T-cell (primary cell): ENCODE results near the gene RALBP1. TPM values are rescaled to one million over a fixed set of nuclear protein-coding genes. Genes with fewer than 3 reads are reported as not detected.
"Not testable (repeated sequence)": the region's sequence is repeated elsewhere in the genome, so short reads cannot be mapped to it uniquely, and the experiment has no call there.

Experiments
- ATAC-seq, 4 experiments: fragments of 200-7000 bp in 3 of 4; fragments of 150-1000 bp in 1 of 4; cut with Tn5 transposase; replicated peaks in 1 of 4; 1 replicate in 3 of 4; 2 replicates in 1 of 4; pipeline ENCODE4 v1.10.0; 2021; ENCODE audit warnings: moderate library complexity in 3 of 4, mild to moderate bottlenecking in 2 of 4, moderate number of reproducible peaks in 1 of 4
- CTCF ChIA-PET, 2 donors: fragments of 300-600 bp; sonication (Branson Sonifier 250); formaldehyde crosslinking; loops; one replicate each; lab custom pipeline; 2022; ENCODE audit warnings: antibody characterized with exemption in 2 of 2; lab: Charles Lee
- POLR2A ChIA-PET, 2 donors: fragments of 300-600 bp; sonication (Branson Sonifier 250); formaldehyde crosslinking; loops; one replicate each; lab custom pipeline; 2022; ENCODE audit warnings: antibody characterized with exemption in 2 of 2; lab: Charles Lee
- DNase-seq, 35 experiments: peaks; one replicate each; pipeline versions ENCODE4 v3.0.0 to v3.0.0-alpha.2; 2013 to 2023
- H3K27ac ChIP-seq: one replicate; pipeline ENCODE4 v1.5.1; 2013; ENCODE audit warnings: low read length
- H3K27me3 ChIP-seq, 2 experiments: replicated peaks in 1 of 2; 1 replicate in 1 of 2; 2 replicates in 1 of 2; pipeline versions ENCODE4 v1.6.1 to v1.7.0; 2013; ENCODE audit warnings: low read length in 1 of 2, mixed read lengths in 1 of 2; ENCODE audit not compliant: control insufficient read depth in 2 of 2, insufficient read depth in 2 of 2; ENCODE audit errors: extremely low read depth in 1 of 2
- H3K36me3 ChIP-seq, 2 donors: 1 replicate in 1 of 2; 2 replicates in 1 of 2; pipeline versions ENCODE4 v1.6.1 to v1.7.0; 2013; ENCODE audit warnings: low read length in 1 of 2; ENCODE audit not compliant: control insufficient read depth in 2 of 2, insufficient read depth in 1 of 2; ENCODE audit errors: extremely low read depth in 1 of 2
- H3K4me1 ChIP-seq, 2 experiments: 1 replicate in 1 of 2; 2 replicates in 1 of 2; pipeline versions ENCODE4 v1.6.1 to v1.7.0; 2013; ENCODE audit warnings: low read length in 2 of 2, mixed read lengths in 1 of 2; ENCODE audit not compliant: insufficient read depth in 2 of 2, control insufficient read depth in 1 of 2; ENCODE audit errors: extremely low read depth in 1 of 2
- H3K4me3 ChIP-seq, 2 donors: 1 replicate in 1 of 2; 2 replicates in 1 of 2; pipeline versions ENCODE4 v1.5.1 to v1.7.0; 2013; ENCODE audit warnings: mild to moderate bottlenecking in 2 of 2, low read length in 1 of 2, moderate library complexity in 1 of 2; ENCODE audit not compliant: control insufficient read depth in 1 of 2; ENCODE audit errors: extremely low read depth in 1 of 2
- H3K9me3 ChIP-seq: 2 replicates; pipeline ENCODE4 v1.7.0; 2013
- H3K27ac Mint-ChIP-seq, 2 donors: one replicate each; pipeline ENCODE4 v1.8.0; 2020 to 2021; ENCODE audit warnings: mild to moderate bottlenecking in 2 of 2, mixed read lengths in 2 of 2
- H3K27me3 Mint-ChIP-seq, 2 donors: one replicate each; pipeline ENCODE4 v1.8.0; 2021 to 2022; ENCODE audit warnings: mixed read lengths in 2 of 2
- H3K36me3 Mint-ChIP-seq: one replicate; pipeline ENCODE4 v1.8.0; 2021; ENCODE audit warnings: mixed read lengths
- H3K4me1 Mint-ChIP-seq, 3 donors: one replicate each; pipeline ENCODE4 v1.8.0; 2020 to 2022; ENCODE audit warnings: mixed read lengths in 3 of 3, mild to moderate bottlenecking in 1 of 3
- H3K4me3 Mint-ChIP-seq, 3 donors: one replicate each; pipeline ENCODE4 v1.8.0; 2020 to 2022; ENCODE audit warnings: mild to moderate bottlenecking in 3 of 3, mixed read lengths in 3 of 3, moderate library complexity in 3 of 3
- H3K9me3 Mint-ChIP-seq, 3 donors: one replicate each; pipeline ENCODE4 v1.8.0; 2020 to 2022; ENCODE audit warnings: mixed read lengths in 3 of 3
- WGBS: methylation state at CpG from one replicate; pipeline ENCODE4 v1.1.5; 2013; ENCODE audit warnings: missing lambda C conversion rate; ENCODE audit not compliant: insufficient coverage; 5-methylcytosine and 5-hydroxymethylcytosine counted together
- total RNA-seq, 35 experiments: library from RNA in 6 of 35; stranded (reverse) in 6 of 35; fragments of 120-200 nt in 1 of 35; gene quantifications; one replicate each; pipeline versions ENCODE4 v1.2.1 to v1.2.4 and lab custom pipeline; 2013 to 2026

The RALBP1 gene
- total RNA-seq, 5 donors from 2014 or later (not counting 1 experiment from before 2014, with no cell fraction given), result 21.6 to 42.7 (median 41.5) TPM

DNA sequence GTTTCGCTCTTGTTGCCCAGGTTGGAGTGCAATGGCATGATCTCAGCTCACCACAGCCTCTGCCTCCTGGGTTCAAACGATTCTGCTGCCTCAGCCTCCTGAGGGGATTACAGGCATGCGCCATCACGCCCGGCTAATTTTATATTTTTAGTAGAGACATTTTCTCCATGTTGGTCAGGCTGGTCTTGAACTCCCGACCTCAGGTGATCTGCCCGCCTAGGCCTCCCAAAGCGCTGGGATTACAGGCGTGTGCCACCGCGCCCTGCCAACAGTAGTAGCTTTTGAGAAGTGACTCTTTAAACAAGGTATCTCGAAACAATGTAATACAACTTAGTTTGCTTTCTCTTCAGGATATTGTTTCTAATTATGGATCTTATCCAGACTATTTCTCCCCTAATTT lies 1.6 kb downstream of the RALBP1 start:
- H3K9me3 Mint-ChIP-seq, DNase-seq, H3K27me3 Mint-ChIP-seq, POLR2A ChIA-PET, H3K9me3 ChIP-seq, H3K36me3 ChIP-seq, H3K27ac ChIP-seq, H3K27me3 ChIP-seq, ATAC-seq: not testable (repeated sequence)
- peak overlapping the region; percentile 50 to 98 (median 81) for H3K4me3 Mint-ChIP-seq
- peak overlapping the region in 1 of 2 donors; percentile 12 for H3K4me3 ChIP-seq
- H3K4me1 Mint-ChIP-seq, result peaks cover 35 to 38% (median 37%) of the 10 kb centered on the region in 3 donors
- H3K27ac Mint-ChIP-seq, result peak overlapping the region in 1 of 2 donors; percentile 11
- H3K4me1 ChIP-seq, result peaks cover 9 to 21% of the 10 kb centered on the region in 2 experiments
- CTCF ChIA-PET, result interaction anchor here (0.6 kb wide), 3 partner anchors 335 to 873 kb away, joined by 3 to 5 read pairs (median 4); no protein-coding TSS in a partner anchor
- H3K36me3 Mint-ChIP-seq, result peaks cover 23% of the 10 kb centered on the region
- WGBS, result 100% methylated on average over 1 of the region's 12 CpGs

DNA sequence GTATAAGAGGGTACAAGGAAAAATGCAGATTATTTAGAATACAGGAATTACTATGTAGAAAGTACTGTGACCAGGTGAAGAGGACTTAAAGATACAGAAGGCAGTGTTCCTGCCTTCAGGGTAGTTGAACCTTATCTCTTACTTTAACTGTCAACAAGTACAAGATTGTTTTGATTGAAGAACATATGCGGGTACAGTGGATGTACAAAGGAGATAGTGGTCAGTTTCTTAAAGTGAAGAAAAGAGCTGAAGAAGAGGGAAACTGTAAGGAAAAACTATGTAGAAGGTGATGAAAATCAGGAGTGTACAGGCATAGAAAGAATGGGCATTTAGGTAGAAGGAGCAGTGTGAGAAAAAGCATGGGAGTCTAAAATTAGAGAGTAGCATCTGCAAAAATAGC lies 2.2 kb downstream of the RALBP1 start:
- Histone ChIP-seq H3K4me3 (no peak overlapping the region), H3K36me3 (peaks cover 0 to 2% of the 10 kb centered on the region in 2 donors), H3K4me1 (peaks cover 9 to 21% of the 10 kb centered on the region in 2 experiments), H3K9me3 (no peaks in the 10 kb centered on the region), H3K27ac (no peak overlapping the region), H3K27me3 (peaks cover 0 to 9% of the 10 kb centered on the region in 2 experiments)
- peaks cover 4% of the 10 kb centered on the region in 2 donors for H3K27me3 Mint-ChIP-seq
- H3K4me3 Mint-ChIP-seq, result no peak overlapping the region
- DNase-seq (no peak), ATAC-seq (no peak)
- peak overlapping the region in 1 of 2 donors; percentile 11 for H3K27ac Mint-ChIP-seq
- H3K36me3 Mint-ChIP-seq, result peaks cover 29% of the 10 kb centered on the region
- POLR2A ChIA-PET, result no interaction called here
- no CpG with 5 or more reads among the region's 1 CpG for WGBS
- H3K4me1 Mint-ChIP-seq, result peaks cover 41 to 43% (median 42%) of the 10 kb centered on the region in 3 donors
- H3K9me3 Mint-ChIP-seq, result no peaks in the 10 kb centered on the region
- CTCF ChIA-PET, result no interaction called here

DNA sequence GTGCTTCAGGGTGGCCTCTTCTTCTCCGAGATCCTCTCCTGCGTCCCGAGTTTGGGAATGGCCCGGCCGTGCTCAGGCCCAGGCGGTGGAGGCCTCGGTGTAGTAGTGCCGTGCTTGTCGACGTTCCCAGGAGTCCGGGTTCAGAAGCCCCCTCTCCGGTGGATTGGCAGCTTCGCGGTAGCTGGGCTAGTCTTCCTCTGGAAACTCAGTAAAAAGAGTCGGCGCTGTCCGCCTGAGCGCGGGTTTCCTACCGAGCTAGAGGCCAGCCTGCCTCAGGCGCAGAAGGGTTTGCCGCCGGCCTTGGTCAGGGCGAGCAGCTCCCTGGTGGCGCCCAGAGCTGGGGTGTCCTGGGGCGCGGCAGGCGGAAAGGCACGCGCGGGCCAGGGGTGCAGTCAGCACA lies 3.2 kb downstream of the RALBP1 start:
- DNase-seq (no peak), ATAC-seq (no peak)
- Mint-ChIP-seq H3K27me3 (no peaks in the 10 kb centered on the region), H3K36me3 (peaks cover 39% of the 10 kb centered on the region), H3K4me3 (no peak overlapping the region), H3K9me3 (no peaks in the 10 kb centered on the region), H3K4me1 (peaks cover 49 to 51% (median 50%) of the 10 kb centered on the region in 3 donors), H3K27ac (no peak overlapping the region)
- H3K27ac ChIP-seq, result no peak overlapping the region
- H3K27me3 ChIP-seq, result peaks cover 0 to 6% of the 10 kb centered on the region in 2 experiments
- H3K36me3 ChIP-seq, result peaks cover 0 to 2% of the 10 kb centered on the region in 2 donors
- H3K9me3 ChIP-seq, result no peaks in the 10 kb centered on the region
- ChIA-PET POLR2A (interaction anchor here in 1 of 2 donors (0.6 kb wide), 1 partner anchor 826 kb away, joined by 4 read pairs; no protein-coding TSS in a partner anchor), CTCF (interaction anchor here in 1 of 2 donors (0.5 kb wide), 1 partner anchor 782 kb away, joined by 5 read pairs; no protein-coding TSS in a partner anchor)
- WGBS, result 98% methylated on average over 31 of the region's 31 CpGs
- no peak overlapping the region for H3K4me3 ChIP-seq
- peaks cover 9 to 21% of the 10 kb centered on the region in 2 experiments for H3K4me1 ChIP-seq

DNA sequence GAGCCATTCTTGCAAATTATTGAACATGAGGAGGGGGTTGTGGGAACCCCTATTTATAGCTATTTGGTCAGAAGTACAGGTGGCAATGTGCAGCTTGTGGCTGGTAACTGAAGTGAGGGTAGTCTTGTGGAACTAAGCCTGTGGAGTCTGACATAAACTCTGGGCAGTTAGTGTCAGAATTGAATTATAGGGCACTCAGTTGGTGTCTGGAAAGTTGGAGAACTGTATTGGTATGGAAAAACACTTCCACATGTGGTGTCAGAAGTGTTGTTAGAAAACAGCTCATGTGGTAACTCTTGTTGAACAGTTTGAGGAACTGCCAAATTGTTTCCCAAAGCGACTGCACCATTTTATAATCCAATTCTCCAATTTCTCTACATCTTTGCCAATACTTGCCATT lies 7.5 kb downstream of the RALBP1 start:
- Histone ChIP-seq H3K27ac (no peak overlapping the region), H3K4me3 (no peak overlapping the region), H3K9me3 (no peaks in the 10 kb centered on the region), H3K27me3 (no peaks in the 10 kb centered on the region), H3K4me1 (no peaks in the 10 kb centered on the region), H3K36me3 (peaks cover 0 to 2% of the 10 kb centered on the region in 2 donors)
- DNase-seq (no peak), ATAC-seq (no peak)
- Mint-ChIP-seq H3K4me3 (no peak overlapping the region), H3K36me3 (peaks cover 54% of the 10 kb centered on the region), H3K9me3 (peaks cover 0 to 12% (median 2%) of the 10 kb centered on the region in 3 donors), H3K27me3 (no peaks in the 10 kb centered on the region), H3K27ac (no peak overlapping the region), H3K4me1 (peaks cover 45 to 56% (median 52%) of the 10 kb centered on the region in 3 donors)
- POLR2A ChIA-PET, result no interaction called here
- no CpG with 5 or more reads among the region's 1 CpG for WGBS
- CTCF ChIA-PET, result no interaction called here

DNA sequence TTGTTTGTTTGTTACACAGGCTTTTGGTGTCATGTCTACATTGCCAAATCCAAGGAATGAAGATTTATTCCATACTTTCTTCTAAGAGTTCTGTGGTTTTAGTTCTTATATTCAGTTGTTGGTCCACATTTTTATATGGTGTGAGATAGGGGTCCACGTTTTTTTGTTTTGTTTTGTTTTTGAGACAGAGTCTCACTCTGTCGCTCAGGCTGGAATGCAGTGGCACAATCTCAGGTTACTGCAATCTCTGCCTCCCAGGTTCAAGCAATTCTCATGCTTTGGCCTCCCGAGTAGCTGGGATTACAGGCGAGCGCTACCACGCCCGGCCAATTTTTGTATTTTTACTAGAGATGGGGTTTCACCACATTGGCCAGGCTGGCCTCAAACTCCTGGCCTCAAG lies 8.2 kb downstream of the RALBP1 start:
- no peak overlapping the region for H3K27ac ChIP-seq
- peaks cover 45 to 55% (median 54%) of the 10 kb centered on the region in 3 donors for H3K4me1 Mint-ChIP-seq
- H3K27me3 ChIP-seq, result no peaks in the 10 kb centered on the region
- ATAC-seq, result no peak
- H3K9me3 Mint-ChIP-seq, result peaks cover 0 to 13% (median 2%) of the 10 kb centered on the region in 3 donors
- H3K4me3 ChIP-seq, result no peak overlapping the region
- H3K36me3 ChIP-seq, result peaks cover 0 to under 1% of the 10 kb centered on the region in 2 donors
- H3K9me3 ChIP-seq, result no peaks in the 10 kb centered on the region
- 100% methylated on average over 2 of the region's 7 CpGs for WGBS
- no peak overlapping the region for H3K4me3 Mint-ChIP-seq
- peaks cover 50% of the 10 kb centered on the region for H3K36me3 Mint-ChIP-seq
- H3K27ac Mint-ChIP-seq, result no peak overlapping the region
- no peaks in the 10 kb centered on the region for H3K4me1 ChIP-seq
- no peak for DNase-seq
- CTCF ChIA-PET, result no interaction called here
- POLR2A ChIA-PET, result no interaction called here
- H3K27me3 Mint-ChIP-seq, result no peaks in the 10 kb centered on the region

DNA sequence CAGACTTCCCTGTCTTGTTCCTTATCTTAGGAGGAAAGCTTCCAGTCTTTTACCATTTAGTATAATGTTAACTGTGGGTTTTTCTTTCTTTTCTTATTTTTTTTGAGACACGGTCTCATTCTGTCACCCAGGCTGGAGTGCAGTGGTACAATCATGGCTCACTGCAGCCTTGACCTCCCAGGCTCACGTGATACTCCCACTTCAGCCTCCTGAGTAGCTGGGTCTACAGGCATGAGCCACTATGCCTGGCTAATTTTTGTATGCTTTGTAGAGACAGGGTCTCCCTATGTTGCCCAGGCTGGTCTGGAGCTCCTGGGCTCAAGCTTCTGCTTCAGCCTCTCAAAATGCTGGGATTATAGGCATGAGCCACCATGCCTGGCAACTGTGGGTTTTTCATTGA lies 9.5 kb downstream of the RALBP1 start:
- H3K9me3 Mint-ChIP-seq, result peaks cover 0 to 13% (median 2%) of the 10 kb centered on the region in 3 donors
- CTCF ChIA-PET, H3K27me3 Mint-ChIP-seq, H3K4me1 ChIP-seq, H3K27me3 ChIP-seq, H3K27ac ChIP-seq, H3K36me3 ChIP-seq, ATAC-seq, H3K9me3 ChIP-seq, H3K4me3 ChIP-seq, H3K27ac Mint-ChIP-seq, POLR2A ChIA-PET, H3K4me3 Mint-ChIP-seq, DNase-seq: not testable (repeated sequence)
- WGBS, result 94% methylated on average over 2 of the region's 2 CpGs
- H3K4me1 Mint-ChIP-seq, result peaks cover 48 to 54% (median 53%) of the 10 kb centered on the region in 3 donors
- H3K36me3 Mint-ChIP-seq, result peaks cover 44% of the 10 kb centered on the region
